Loucy (cell line): ENCODE measurements around the gene ZFAND2B.

Experiments used
- H2AFZ ChIP-seq: fragments of 200-600 bp; sonication (generic); 2 replicates; pipeline ENCODE4 v1.6.0; 2016; ENCODE audit warnings: antibody characterized with exemption, mild to moderate bottlenecking, low read length, moderate library complexity
- H3F3A ChIP-seq: fragments of 200-600 bp; 2 replicates; pipeline ENCODE4 v1.6.0; 2016; ENCODE audit warnings: antibody characterized with exemption, low read depth, mild to moderate bottlenecking
- H3K27me3 ChIP-seq: fragments of 200-600 bp; sonication (generic); 2 replicates; pipeline ENCODE4 v1.6.1; 2014; ENCODE audit warnings: low read length, mild to moderate bottlenecking; ENCODE audit not compliant: insufficient read depth, poor library complexity, severe bottlenecking
- H3K36me3 ChIP-seq: fragments of 200-600 bp; sonication (generic); 2 replicates; pipeline ENCODE4 v1.6.1; 2016; ENCODE audit warnings: low read length; ENCODE audit not compliant: insufficient read depth
- H3K4me1 ChIP-seq: fragments of 200-600 bp; sonication (generic); 2 replicates; pipeline ENCODE4 v1.5.1; 2014; ENCODE audit warnings: low read length, mild to moderate bottlenecking; ENCODE audit not compliant: insufficient read depth, poor library complexity, severe bottlenecking
- H3K4me2 ChIP-seq: fragments of 200-600 bp; sonication (generic); 2 replicates; pipeline ENCODE4 v1.6.0; 2014; ENCODE audit warnings: antibody characterized with exemption, low read length, low read depth, mild to moderate bottlenecking; ENCODE audit not compliant: poor library complexity, severe bottlenecking
- H3K4me3 ChIP-seq: fragments of 200-600 bp; sonication (generic); 2 replicates; pipeline ENCODE4 v1.5.1; 2014; ENCODE audit warnings: low read length, mild to moderate bottlenecking, mixed read lengths; ENCODE audit not compliant: poor library complexity, severe bottlenecking
- H3K79me2 ChIP-seq: fragments of 200-600 bp; sonication (generic); 2 replicates; pipeline ENCODE4 v1.6.1; 2014; ENCODE audit warnings: low read length; ENCODE audit not compliant: insufficient read depth
- H3K9ac ChIP-seq: fragments of 200-600 bp; sonication (generic); 2 replicates; pipeline ENCODE4 v1.6.0; 2014; ENCODE audit warnings: mild to moderate bottlenecking, low read depth, low read length, moderate library complexity; ENCODE audit not compliant: poor library complexity, severe bottlenecking
- H3K9me2 ChIP-seq: fragments of 200-600 bp; sonication (generic); replicated peaks from 2 replicates; pipeline ENCODE4 v1.6.1; 2016; ENCODE audit warnings: low read depth, low read length, mixed read lengths
- H3K9me3 ChIP-seq: fragments of 200-600 bp; sonication (generic); 2 replicates; pipeline ENCODE4 v1.6.1; 2014; ENCODE audit warnings: mild to moderate bottlenecking, antibody characterized with exemption, low read length, low read depth; ENCODE audit not compliant: insufficient read depth
- H4K20me1 ChIP-seq: fragments of 200-600 bp; sonication (generic); 2 replicates; pipeline ENCODE4 v1.6.0; 2014; ENCODE audit warnings: antibody characterized with exemption, low read length, mild to moderate bottlenecking; ENCODE audit not compliant: insufficient read depth, poor library complexity, severe bottlenecking
- EZH2phosphoT487 ChIP-seq: fragments of 200-600 bp; IDR thresholded peaks from 2 replicates; pipeline ENCODE4 v1.6.1; 2018; ENCODE audit warnings: antibody characterized with exemption, mild to moderate bottlenecking, moderate library complexity, borderline replicate concordance
- TF ChIP-seq, protein P1 (sequence below): fragments of 200-600 bp; sonication (generic); conservative IDR thresholded peaks from 2 replicates; pipeline ENCODE4 v1.5.1; 2014; ENCODE audit warnings: mild to moderate bottlenecking, antibody characterized with exemption, low read length

ZFAND2B gene

DNA sequence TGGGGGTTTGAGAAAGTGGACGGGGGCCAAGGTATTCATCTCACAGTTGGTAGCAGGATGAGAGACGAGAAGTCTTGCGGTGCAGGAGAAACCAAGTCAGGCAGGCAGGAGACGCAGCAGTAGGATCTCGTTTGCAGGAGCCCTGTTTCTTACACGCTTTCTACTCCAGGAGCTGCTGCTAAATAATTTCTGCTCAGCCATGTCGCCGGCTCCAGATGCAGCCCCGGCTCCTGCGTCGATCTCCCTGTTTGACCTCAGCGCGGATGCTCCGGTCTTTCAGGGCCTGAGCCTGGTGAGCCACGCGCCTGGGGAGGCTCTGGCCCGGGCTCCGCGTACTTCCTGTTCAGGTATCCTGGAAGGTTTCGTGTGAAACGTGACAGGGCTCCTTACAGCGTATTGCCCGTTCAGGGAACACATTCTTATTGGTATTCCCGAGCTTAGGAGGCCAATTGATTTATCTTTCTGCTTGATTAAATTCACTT, 23.5 kb downstream of the ZFAND2B start:
- peaks cover 18% of the 10 kb centered on the region for H4K20me1 ChIP-seq

DNA sequence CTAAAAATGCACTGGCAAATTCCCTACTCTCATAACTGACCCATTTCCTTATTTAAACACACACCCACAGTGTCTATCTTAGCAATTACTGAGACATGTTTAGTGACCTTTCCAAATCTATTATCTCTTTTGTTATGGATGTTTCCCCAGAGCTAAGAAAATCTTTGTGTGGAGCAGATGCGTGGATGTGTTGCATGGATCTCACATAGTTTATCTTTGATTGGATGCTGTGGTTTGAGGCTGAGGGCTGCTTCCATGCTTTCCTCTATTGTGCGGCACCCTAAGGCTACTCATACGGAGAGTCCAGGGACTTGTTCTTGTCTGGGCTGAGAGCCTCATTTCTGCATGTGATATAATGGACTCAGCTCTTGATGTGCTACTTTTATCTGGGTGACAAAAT, 27.7 kb downstream of the ZFAND2B start:
- no peak overlapping the region for H3K9ac ChIP-seq
- peaks cover 10% of the 10 kb centered on the region for H3K4me1 ChIP-seq
- H3F3A ChIP-seq: no peaks in the 10 kb centered on the region
- H4K20me1 ChIP-seq: peaks cover 6% of the 10 kb centered on the region
- H3K4me2 ChIP-seq: no peak overlapping the region
- no peak overlapping the region for H3K4me3 ChIP-seq
- peaks cover 58% of the 10 kb centered on the region; the same call in 1 of the 2 replicates for H3K36me3 ChIP-seq
- no peaks in the 10 kb centered on the region for H3K9me2 ChIP-seq
- H3K79me2 ChIP-seq: peaks cover 45% of the 10 kb centered on the region
- no peak overlapping the region for H2AFZ ChIP-seq
- no peaks in the 10 kb centered on the region for H3K9me3 ChIP-seq
- no peaks in the 10 kb centered on the region for H3K27me3 ChIP-seq
- TF ChIP-seq, protein P1, sequence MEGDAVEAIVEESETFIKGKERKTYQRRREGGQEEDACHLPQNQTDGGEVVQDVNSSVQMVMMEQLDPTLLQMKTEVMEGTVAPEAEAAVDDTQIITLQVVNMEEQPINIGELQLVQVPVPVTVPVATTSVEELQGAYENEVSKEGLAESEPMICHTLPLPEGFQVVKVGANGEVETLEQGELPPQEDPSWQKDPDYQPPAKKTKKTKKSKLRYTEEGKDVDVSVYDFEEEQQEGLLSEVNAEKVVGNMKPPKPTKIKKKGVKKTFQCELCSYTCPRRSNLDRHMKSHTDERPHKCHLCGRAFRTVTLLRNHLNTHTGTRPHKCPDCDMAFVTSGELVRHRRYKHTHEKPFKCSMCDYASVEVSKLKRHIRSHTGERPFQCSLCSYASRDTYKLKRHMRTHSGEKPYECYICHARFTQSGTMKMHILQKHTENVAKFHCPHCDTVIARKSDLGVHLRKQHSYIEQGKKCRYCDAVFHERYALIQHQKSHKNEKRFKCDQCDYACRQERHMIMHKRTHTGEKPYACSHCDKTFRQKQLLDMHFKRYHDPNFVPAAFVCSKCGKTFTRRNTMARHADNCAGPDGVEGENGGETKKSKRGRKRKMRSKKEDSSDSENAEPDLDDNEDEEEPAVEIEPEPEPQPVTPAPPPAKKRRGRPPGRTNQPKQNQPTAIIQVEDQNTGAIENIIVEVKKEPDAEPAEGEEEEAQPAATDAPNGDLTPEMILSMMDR: no peak
- no peak for TF ChIP-seq EZH2phosphoT487

More for the DNA sequence above, 23.5 kb downstream of the ZFAND2B start:
- Histone ChIP-seq H2AFZ (peak overlapping the region; percentile 56; the same call in 1 of the 2 replicates), H3K4me2 (peak overlapping the region; percentile 92), H3K4me1 (peaks cover 20% of the 10 kb centered on the region), H3F3A (no peaks in the 10 kb centered on the region), H3K27me3 (no peaks in the 10 kb centered on the region), H3K4me3 (peak overlapping the region; percentile 89), H3K9me3 (no peaks in the 10 kb centered on the region), H3K36me3 (peaks cover 44% of the 10 kb centered on the region; the same call in 1 of the 2 replicates), H3K9ac (peak overlapping the region; percentile 92), H3K79me2 (peaks cover 68% of the 10 kb centered on the region), H3K9me2 (no peaks in the 10 kb centered on the region)
- no peak for TF ChIP-seq EZH2phosphoT487
- TF ChIP-seq, protein P1: no peak

DNA sequence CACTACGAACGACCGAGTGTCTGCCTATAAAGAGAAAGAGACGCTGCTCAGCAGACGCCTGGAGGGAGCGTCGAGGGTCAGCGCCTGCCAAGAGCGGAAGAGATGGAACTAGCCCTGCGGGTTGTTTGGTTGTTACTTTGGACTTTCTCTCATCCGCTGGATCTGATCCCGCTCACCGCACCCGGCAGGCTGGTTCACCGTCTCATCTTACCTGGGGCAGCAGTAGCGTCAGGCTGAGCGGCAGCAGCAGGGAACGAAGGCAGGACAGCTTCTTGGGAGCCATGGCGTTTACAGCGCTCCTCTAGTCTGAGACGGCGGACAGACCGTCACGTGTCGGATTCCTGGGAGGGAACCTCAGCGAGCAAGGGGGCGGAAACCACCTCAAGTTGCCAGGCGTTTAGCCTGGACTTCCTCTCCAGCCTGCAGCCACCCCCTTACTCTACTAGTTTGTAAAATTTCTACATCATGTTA, 36.7 kb downstream of the ZFAND2B start:
- Histone ChIP-seq H3K9ac (no peak overlapping the region), H3K36me3 (no peaks in the 10 kb centered on the region), H3K9me3 (no peaks in the 10 kb centered on the region), H3K9me2 (no peaks in the 10 kb centered on the region), H3K79me2 (peaks cover 15% of the 10 kb centered on the region), H3K4me2 (no peak overlapping the region), H2AFZ (no peak overlapping the region), H3F3A (no peaks in the 10 kb centered on the region), H4K20me1 (peaks cover 20% of the 10 kb centered on the region), H3K4me1 (peaks cover 34% of the 10 kb centered on the region), H3K27me3 (no peaks in the 10 kb centered on the region), H3K4me3 (no peak overlapping the region)
- TF ChIP-seq, protein P1: no peak
- no peak for TF ChIP-seq EZH2phosphoT487
